ENCODE data around the gene RS1.
A peak's percentile ranks its signal among the peaks of the same experiment; 100 is the strongest.

RS1 gene

DNA sequence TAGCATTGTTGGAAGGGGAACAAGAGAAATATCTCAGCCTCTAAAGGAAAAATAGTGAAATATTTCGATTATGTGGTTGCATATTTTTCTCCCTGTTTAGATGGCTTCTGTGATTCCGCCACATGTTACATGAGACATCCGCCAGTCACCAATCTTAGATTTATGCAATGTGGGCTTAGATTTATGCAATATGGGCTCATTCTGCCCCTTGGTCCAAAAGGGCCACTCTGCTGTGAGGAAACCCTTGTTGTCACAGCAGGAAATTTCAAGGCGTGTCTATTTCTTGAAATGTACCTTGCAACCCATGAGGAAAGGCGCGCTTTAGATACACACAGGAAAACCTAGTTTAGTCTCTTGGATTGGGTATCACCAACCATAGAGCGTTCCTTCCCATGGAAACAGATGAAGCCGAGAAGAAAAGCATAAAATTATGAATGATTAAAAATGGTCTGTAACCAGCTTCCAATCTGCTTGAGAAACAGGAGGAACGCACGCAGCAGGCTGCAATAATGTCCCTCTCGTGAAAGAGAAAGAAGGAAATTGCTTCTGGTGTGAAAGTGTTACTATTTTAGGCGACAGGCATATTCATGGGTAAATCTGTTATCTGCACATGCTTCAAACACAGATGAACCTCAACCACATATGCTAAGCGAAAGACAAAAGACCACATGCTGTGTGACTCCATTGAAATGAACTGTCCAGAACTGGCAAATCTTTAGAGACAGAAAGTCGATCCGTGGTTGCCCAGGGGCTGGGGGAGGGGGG, 3.7 kb downstream of the RS1 start:
- DNase-seq: no peak

GRCh38 chrX:18666614-18667013, 5.3 kb downstream of the RS1 start:
- no peak for DNase-seq

DNA sequence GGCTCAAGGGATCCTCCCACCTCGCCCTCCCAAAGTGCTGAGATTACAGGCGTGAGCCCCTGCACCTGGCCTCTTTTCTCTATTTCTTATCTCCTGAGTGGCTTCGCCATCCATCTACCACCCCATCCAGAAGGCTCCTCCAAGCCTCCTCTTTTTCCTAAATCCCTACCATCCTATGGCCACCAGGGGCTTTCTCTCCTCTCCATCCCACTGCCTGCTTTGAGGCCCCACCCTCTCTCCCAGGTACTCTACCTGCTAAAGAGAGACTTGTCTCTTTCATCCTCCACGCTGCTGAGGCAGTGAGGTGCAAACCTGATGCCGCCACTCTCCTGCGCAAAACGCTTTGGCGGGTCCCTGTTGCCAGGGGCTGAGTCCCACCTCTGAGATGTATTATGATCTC, 7.0 kb downstream of the RS1 start:
- DNase-seq: no peak

GRCh38 chrX:18661273-18661672, 10.6 kb downstream of the RS1 start:
- DNase-seq: no peak

GRCh38 chrX:18654875-18655836, 16.8 kb downstream of the RS1 start:
- peak; percentile 18 for DNase-seq

DNA sequence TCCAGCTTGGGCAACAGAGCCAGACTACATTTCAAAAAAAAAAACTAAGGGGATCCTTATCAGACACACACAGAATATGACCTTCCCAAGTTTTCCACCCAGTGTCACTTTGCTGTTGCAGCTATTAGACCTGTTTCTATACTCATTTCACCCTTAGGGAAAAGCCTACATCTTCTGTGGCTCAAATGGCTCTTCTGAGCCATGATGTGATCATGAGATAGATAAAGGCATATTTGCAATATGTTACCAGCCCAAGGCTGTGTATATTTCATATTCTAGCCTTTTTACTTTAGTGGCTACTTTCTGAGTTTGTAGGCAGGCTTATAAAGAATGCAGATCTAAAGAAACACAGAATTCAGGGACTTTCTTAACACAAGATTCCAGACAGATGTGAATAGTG, 19.3 kb downstream of the RS1 start:
- DNase-seq: no peak

GRCh38 chrX:18650662-18651061, 21.2 kb downstream of the RS1 start:
- DNase-seq: no peak

DNA sequence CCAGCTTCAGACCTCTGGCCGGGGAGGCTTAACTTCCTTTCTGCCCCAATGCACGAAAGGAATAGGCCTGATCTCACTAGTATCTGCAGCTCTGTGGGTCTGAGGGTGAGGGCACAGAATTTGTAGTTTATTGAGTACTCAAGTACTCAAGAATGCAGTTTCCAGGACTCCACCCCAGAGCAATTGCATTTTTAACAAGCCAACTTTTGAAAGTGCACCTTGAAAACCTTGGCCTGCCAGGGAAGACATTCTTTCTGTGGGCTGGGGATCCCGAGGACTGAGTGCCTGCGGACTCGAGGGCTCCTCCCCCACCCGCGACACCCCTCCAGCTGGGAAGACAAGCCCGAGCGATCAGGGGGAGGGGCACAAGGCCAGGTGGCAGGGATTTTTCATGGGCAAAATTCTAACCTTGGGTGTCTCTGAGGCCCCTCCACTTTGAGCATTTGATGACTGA, 22.4 kb downstream of the RS1 start:
- no peak for DNase-seq

- no peak for DNase-seq
These were observed 24.3 kb downstream of the RS1 start for GRCh38 chrX:18647621-18648020.

- DNase-seq: no peak
These were observed 28.1 kb downstream of the RS1 start for GRCh38 chrX:18643853-18644252.

DNA sequence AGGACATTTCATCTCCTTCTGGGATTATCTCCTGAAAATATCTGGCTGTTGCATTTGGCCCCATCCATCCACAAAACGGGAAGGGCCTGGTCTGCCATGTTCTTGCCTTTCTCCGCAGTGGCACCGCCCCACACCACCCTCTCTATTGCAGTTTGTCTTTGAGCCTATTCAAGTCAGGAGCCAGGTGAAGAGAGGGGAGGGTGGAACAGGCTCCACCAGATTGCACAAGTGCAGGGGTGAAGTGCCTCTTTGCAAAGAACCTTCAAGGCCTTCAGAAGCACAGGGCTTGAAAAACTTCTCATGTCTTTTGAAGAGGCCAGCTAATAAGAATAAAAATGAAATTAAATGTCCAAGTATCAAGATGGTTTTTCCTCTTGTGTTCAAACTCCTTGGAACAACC, 28.7 kb downstream of the RS1 start:
- DNase-seq: no peak

GRCh38 chrX:18640686-18641085, 31.2 kb downstream of the RS1 start:
- no peak for DNase-seq

DNA sequence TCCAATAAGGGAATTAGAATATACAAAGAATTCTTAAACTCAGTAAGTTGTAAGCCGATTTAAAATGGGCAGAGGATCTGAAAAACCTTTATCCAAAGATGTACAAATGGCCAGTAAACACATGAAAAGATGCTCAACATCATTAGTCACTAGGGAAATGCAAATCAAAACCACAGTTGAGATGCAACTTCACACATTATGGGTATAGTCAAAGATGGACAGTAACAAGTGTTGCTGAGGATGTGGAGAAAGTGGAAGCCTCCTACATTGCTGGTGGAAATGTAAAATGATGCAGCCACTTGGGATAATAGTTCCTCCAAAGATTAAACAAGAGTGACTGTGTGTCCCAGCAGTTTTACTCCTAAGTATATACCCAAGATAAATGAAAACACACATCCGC, 32.6 kb downstream of the RS1 start:
- DNase-seq: no peak

DNA sequence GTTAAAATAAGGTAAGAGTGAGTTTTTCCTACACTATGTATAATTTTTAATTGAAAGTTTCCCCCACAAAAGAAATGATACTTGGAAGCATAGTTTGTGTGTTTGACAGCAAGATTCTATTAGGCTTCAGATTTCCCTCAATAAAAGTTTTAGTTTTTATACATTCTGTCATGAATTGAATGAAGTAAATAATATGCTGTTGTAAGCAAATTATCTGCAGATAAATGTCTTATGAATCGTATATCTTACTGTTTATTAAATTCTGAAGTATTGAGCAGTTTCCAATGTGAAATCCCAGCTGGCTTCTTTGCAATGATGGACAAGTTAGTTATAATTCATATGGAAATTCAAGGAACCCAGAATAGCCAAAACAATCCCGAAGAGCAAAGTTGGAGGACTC, 33.5 kb downstream of the RS1 start:
- DNase-seq: no peak

DNA sequence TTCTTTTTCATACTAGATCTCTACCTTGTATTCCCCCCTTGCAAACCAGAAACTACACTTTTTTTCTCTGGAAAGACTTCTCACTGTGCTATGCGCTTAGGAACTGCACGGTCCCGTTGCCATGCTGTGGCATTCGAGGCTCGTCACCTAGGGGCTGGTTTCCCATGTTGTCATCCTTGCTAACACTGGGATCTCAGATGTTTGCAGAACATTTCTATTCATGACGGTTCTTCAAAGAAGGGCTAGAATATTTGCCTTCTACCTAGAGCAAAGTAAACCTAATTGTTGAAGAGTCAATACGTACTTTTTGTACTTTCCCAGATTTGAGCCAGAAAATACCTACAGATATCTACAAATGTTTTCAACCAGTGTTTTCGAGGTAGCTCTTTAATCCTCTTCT, 41.0 kb downstream of the RS1 start:
- no peak for DNase-seq

DNA sequence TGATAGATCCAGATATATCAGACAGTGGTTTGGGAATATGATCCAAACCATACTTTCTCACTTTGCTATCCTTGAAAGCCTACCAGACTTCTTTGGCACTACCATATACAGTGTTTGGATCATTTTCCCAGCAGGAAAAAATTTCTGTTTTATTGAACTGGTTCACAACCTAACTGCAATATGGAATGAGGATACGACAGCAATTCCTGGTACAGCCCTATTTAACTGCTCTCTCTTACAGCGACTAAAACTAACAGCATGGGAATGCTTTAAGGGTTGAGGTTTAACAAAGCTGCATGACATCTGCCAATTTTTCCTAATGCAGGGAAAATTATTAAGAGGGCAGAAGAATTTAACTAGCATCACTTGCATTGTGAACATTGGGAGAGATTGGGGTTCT, 47.3 kb downstream of the RS1 start:
- DNase-seq: no peak

DNA sequence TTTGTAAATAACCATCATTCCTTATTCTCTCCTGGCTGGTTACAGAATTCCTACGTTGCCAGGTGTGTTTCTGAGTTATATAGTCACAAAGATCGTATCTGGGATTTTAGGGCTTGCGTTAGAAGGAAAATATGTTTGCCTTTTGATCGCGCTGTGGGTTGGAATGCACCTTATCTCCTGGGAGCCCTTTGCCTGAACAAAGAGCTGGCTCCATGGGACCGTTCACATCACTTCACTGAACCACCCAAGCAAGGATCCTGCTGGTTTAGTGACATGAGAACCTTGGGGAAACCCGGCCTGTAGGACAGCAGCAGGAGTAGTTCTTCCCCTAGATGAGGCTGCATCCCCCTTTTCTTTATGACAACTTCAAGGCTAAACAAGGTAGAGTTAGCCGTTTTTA, 51.6 kb downstream of the RS1 start:
- DNase-seq: no peak

DNA sequence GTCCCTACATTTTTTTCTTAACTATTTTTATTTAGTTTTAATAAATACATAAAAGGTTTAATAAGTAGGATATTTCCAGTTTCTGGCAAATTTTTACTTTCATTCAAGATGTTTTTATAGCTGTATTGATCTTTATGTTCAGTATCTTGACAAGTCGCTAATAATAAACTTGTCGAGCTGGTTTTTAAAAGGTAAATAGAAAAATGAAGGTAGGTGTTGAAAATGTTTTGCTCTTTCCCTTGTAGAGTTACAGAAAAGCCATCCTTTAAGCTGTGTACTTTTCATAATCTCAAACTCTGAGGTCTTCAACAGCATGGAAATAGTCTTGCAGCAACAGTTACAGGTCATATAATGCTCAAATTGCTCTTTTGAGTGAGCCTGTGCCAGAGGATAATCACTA, 52.6 kb downstream of the RS1 start:
- no peak for DNase-seq

DNA sequence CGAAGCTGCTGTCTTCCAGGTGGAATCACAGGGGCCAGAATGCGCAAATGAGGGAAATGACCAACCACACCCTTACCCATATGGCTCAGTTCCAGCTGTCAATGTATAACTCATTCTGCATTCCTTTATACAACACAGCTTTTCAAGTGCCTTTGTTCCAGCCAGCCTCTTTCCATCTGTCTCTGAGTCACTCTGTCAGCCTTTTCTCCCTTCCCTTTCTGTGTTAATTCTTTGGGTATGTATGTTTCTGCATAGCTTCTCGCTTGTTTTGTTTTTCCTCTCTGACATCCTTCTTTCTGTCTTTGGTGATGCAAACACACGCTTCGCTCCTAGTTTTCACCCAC, 54.5 kb downstream of the RS1 start:
- DNase-seq: no peak

- DNase-seq: no peak
These were observed 55.1 kb downstream of the RS1 start for GRCh38 chrX:18616688-18617406.

GRCh38 chrX:18613930-18614639, 57.8 kb downstream of the RS1 start:
- DNase-seq: no peak

DNA sequence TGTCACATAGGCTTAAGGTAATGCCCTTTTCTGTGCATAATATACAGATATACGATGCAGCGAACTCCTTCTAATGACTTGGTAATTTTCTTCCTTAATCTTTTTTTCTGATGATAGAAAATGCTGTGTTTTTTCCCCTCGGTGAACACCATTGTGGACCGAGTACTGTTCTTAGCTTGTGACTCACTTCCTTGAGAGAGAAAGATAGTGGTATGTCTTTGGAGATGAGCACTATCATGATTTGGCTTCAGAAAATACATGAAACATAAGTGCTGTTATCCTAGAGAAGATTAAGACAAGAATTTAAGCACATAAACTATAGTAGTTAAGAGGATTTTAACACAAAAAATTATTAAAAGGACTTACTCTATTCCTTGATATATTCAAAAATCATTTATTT, 63.9 kb downstream of the RS1 start:
- no peak for DNase-seq

- DNase-seq: no peak
These were observed 73.5 kb downstream of the RS1 start for GRCh38 chrX:18598413-18598812.
